Liver (tissue), 3 donors: Measurements from ENCODE around the gene FEM1B.

ENCODE experiments used
- CTCF ChIP-seq: fragments of 150-350 bp; IDR thresholded peaks from 2 replicates; pipeline ENCODE4 v1.5.1; 2017; ENCODE audit warnings: improper control_type of control experiment, low read depth, low read length; ENCODE audit not compliant: missing input control
- EGR1 ChIP-seq, 2 donors: IDR thresholded peaks; 2 replicates each; pipeline ENCODE4 v1.6.1; 2016 to 2018; ENCODE audit warnings: antibody characterized with exemption in 2 of 2, low read depth in 2 of 2
- FOXA1 ChIP-seq: IDR thresholded peaks from 2 replicates; pipeline ENCODE4 v1.6.1; 2016; ENCODE audit warnings: antibody characterized with exemption
- GABPA ChIP-seq, 2 donors: IDR thresholded peaks in 1 of 2; conservative IDR thresholded peaks in 1 of 2; 2 replicates each; pipeline ENCODE4 v1.6.1; 2016; ENCODE audit warnings: antibody characterized with exemption in 2 of 2, mild to moderate bottlenecking in 1 of 2, moderate library complexity in 1 of 2
- HNF4A ChIP-seq, 2 donors: conservative IDR thresholded peaks; 2 replicates each; pipeline ENCODE4 v1.6.1; 2016; ENCODE audit warnings: antibody characterized with exemption in 2 of 2, mild to moderate bottlenecking in 2 of 2
- TAF1 ChIP-seq: conservative IDR thresholded peaks from 2 replicates; pipeline ENCODE4 v1.6.1; 2016; ENCODE audit warnings: antibody characterized with exemption, mild to moderate bottlenecking
- YY1 ChIP-seq: IDR thresholded peaks from 2 replicates; pipeline ENCODE4 v1.6.1; 2016; ENCODE audit warnings: antibody characterized with exemption, mild to moderate bottlenecking
- ZBTB33 ChIP-seq: IDR thresholded peaks from 2 replicates; pipeline ENCODE4 v1.6.1; 2016; ENCODE audit warnings: antibody characterized with exemption
- TF ChIP-seq, protein P1 (sequence below): IDR thresholded peaks from 2 replicates; pipeline ENCODE4 v1.6.1; 2016; ENCODE audit warnings: antibody characterized with exemption
- donor health status: healthy.
- donor health status: healthy.

- TF ChIP-seq TAF1 (no peak), CTCF (no peak), HNF4A (conservative IDR thresholded peaks at IDR 0.05) (no peak), ZBTB33 (no peak), GABPA (IDR thresholded peaks at IDR 0.05 in 1 of 2, conservative IDR thresholded peaks at IDR 0.05 in 1 of 2) (no peak), YY1 (no peak), FOXA1 (no peak), EGR1 (IDR thresholded peaks at IDR 0.05; ENCODE audit: low read depth in 2 of 2) (no peak)
- TF ChIP-seq, protein P1, sequence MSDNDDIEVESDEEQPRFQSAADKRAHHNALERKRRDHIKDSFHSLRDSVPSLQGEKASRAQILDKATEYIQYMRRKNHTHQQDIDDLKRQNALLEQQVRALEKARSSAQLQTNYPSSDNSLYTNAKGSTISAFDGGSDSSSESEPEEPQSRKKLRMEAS = no peak
Measured at GRCh38 chr15:68279779-68280753, 2.5 kb downstream of the FEM1B start.
